Keratinocyte (primary cell): Measurements from ENCODE around the gene TAF10. TPM values are rescaled to one million over a fixed set of nuclear protein-coding genes. Genes with fewer than 3 reads are reported as not detected.

Experiments
- DNase-seq: peaks from one replicate; pipeline ENCODE4 v3.0.0-alpha.2; 2011; ENCODE audit warnings: low read depth, missing footprints, low spot score
- FAIRE-seq: peaks from 2 replicates; lab custom pipeline; 2011; peaks lifted over from hg19 to GRCh38; lab: Jason Lieb, UNC
- H2AFZ ChIP-seq: 2 replicates; pipeline ENCODE4 v1.6.0; 2012; ENCODE audit warnings: low read length, control low read depth, inconsistent platforms; ENCODE audit not compliant: control insufficient read depth
- H3K27ac ChIP-seq: 2 replicates; pipeline ENCODE4 v1.5.1; 2011; ENCODE audit warnings: low read length; ENCODE audit not compliant: control insufficient read depth, insufficient read depth
- H3K27me3 ChIP-seq: 3 replicates; pipeline ENCODE4 v1.6.0; 2011; ENCODE audit warnings: low read length; ENCODE audit not compliant: control insufficient read depth, insufficient read depth; ENCODE audit errors: extremely low read depth
- H3K36me3 ChIP-seq, 2 experiments: 2 replicates in 1 of 2; 3 replicates in 1 of 2; pipeline ENCODE4 v1.5.1; 2011; ENCODE audit warnings: low read length in 2 of 2, mild to moderate bottlenecking in 1 of 2; ENCODE audit not compliant: control insufficient read depth in 2 of 2, insufficient read depth in 2 of 2; ENCODE audit errors: extremely low read depth in 1 of 2
- H3K4me1 ChIP-seq: 3 replicates; pipeline ENCODE4 v1.5.1; 2011; ENCODE audit warnings: low read length; ENCODE audit not compliant: control insufficient read depth, insufficient read depth; ENCODE audit errors: extremely low read depth
- H3K4me2 ChIP-seq: 3 replicates; pipeline ENCODE4 v1.6.0; 2011; ENCODE audit warnings: low read depth, low read length; ENCODE audit not compliant: control insufficient read depth, insufficient read depth; ENCODE audit errors: extremely low read depth
- H3K4me3 ChIP-seq, 3 experiments: fragments of 200-600 bp in 1 of 3; sonication (generic) in 1 of 3; 2 replicates in 2 of 3; 3 replicates in 1 of 3; pipeline ENCODE4 v1.5.1; 2011 to 2016; ENCODE audit warnings: low read length in 3 of 3, mild to moderate bottlenecking in 3 of 3, control low read depth in 2 of 3, inconsistent platforms in 1 of 3, low read depth in 1 of 3, mixed read lengths in 1 of 3, mixed run types in 1 of 3, moderate library complexity in 1 of 3; ENCODE audit not compliant: control insufficient read depth in 2 of 3, insufficient read depth in 2 of 3; ENCODE audit errors: extremely low read depth in 1 of 3
- H3K79me2 ChIP-seq: 2 replicates; pipeline ENCODE4 v1.6.0; 2012; ENCODE audit warnings: low read length; ENCODE audit not compliant: control insufficient read depth, insufficient read depth
- H3K9ac ChIP-seq: 3 replicates; pipeline ENCODE4 v1.6.0; 2011; ENCODE audit warnings: low read length; ENCODE audit not compliant: control insufficient read depth, insufficient read depth; ENCODE audit errors: extremely low read depth
- H3K9me1 ChIP-seq: 3 replicates; pipeline ENCODE4 v1.6.0; 2011; ENCODE audit warnings: low read length; ENCODE audit not compliant: control insufficient read depth, insufficient read depth; ENCODE audit errors: extremely low read depth
- H3K9me3 ChIP-seq: 2 replicates; pipeline ENCODE4 v1.5.1; 2012; ENCODE audit warnings: low read depth, low read length; ENCODE audit not compliant: control insufficient read depth
- H4K20me1 ChIP-seq: 3 replicates; pipeline ENCODE4 v1.6.0; 2011; ENCODE audit warnings: low read length; ENCODE audit not compliant: control insufficient read depth, insufficient read depth; ENCODE audit errors: extremely low read depth
- EZH2 ChIP-seq: IDR thresholded peaks from one replicate; pipeline ENCODE4 v1.6.1; 2012; ENCODE audit warnings: inconsistent platforms, mild to moderate bottlenecking, low read length, moderate library complexity
- dilution Hi-C: fragments of 300-500 bp; cut with MboI; formaldehyde crosslinking; loops from one replicate; pipeline ENCODE4 v1.7.0; 2020; ENCODE audit warnings: low sequenced_read_pairs; ENCODE audit not compliant: extremely low pct_ligation_motif_present
- polyA plus RNA-seq, 5 experiments: library from polyadenylated mRNA; depleted of rRNA in 3 of 5; stranded (reverse) in 3 of 5; stranded (forward) in 1 of 5; unstranded in 1 of 5; fragments of >200 nt; gene quantifications; 1 replicate in 1 of 5; 2 replicates in 3 of 5; 3 replicates in 1 of 5; pipeline versions ENCODE4 v1.2.1 to v1.2.3, GENCODE V29; 2011 to 2012; ENCODE audit warnings: missing spikeins in 2 of 5, low read depth in 1 of 5, low replicate concordance in 1 of 5
- TF ChIP-seq, protein P1 (sequence below), 3 experiments: IDR thresholded peaks in 1 of 3; conservative IDR thresholded peaks in 1 of 3; optimal IDR thresholded peaks in 1 of 3; 2 replicates in 2 of 3; 3 replicates in 1 of 3; pipeline versions ENCODE3 to v1.5.1; 2011; ENCODE audit warnings: low read length in 3 of 3, mild to moderate bottlenecking in 3 of 3, moderate library complexity in 2 of 3, control low read depth in 1 of 3, inconsistent platforms in 1 of 3; ENCODE audit not compliant: insufficient read depth in 2 of 3; ENCODE audit errors: extremely low read depth in 1 of 3

The TAF10 gene
- polyA plus RNA-seq, 1 donor (not counting 4 experiments of a cell fraction or from before 2014, with no cell fraction given), result 165 TPM

GRCh38 chr11:6650980-6651379 is 39.0 kb upstream of the TAF10 start:
- TF ChIP-seq EZH2, result no peak
- TF ChIP-seq, protein P1, sequence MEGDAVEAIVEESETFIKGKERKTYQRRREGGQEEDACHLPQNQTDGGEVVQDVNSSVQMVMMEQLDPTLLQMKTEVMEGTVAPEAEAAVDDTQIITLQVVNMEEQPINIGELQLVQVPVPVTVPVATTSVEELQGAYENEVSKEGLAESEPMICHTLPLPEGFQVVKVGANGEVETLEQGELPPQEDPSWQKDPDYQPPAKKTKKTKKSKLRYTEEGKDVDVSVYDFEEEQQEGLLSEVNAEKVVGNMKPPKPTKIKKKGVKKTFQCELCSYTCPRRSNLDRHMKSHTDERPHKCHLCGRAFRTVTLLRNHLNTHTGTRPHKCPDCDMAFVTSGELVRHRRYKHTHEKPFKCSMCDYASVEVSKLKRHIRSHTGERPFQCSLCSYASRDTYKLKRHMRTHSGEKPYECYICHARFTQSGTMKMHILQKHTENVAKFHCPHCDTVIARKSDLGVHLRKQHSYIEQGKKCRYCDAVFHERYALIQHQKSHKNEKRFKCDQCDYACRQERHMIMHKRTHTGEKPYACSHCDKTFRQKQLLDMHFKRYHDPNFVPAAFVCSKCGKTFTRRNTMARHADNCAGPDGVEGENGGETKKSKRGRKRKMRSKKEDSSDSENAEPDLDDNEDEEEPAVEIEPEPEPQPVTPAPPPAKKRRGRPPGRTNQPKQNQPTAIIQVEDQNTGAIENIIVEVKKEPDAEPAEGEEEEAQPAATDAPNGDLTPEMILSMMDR (optimal IDR thresholded peaks at IDR 0.05 in 1 of 3, IDR thresholded peaks at IDR 0.05 in 1 of 3, conservative IDR thresholded peaks at IDR 0.05 in 1 of 3; ENCODE audit: extremely low read depth in 1 of 3, insufficient read depth in 2 of 3, low read length in 3 of 3), result no peak
- no peak for DNase-seq
- Histone ChIP-seq H4K20me1 (no peaks in the 10 kb centered on the region), H2AFZ (no peak overlapping the region), H3K9ac (no peak overlapping the region), H3K36me3 (no peaks in the 10 kb centered on the region), H3K9me3 (no peaks in the 10 kb centered on the region), H3K27me3 (peaks cover 48% of the 10 kb centered on the region), H3K4me1 (no peaks in the 10 kb centered on the region), H3K4me3 (no peak overlapping the region), H3K79me2 (no peaks in the 10 kb centered on the region), H3K27ac (no peak overlapping the region), H3K9me1 (no peaks in the 10 kb centered on the region), H3K4me2 (no peak overlapping the region)
- dilution Hi-C loops, result no loop called here
- FAIRE-seq, result no peak

DNA sequence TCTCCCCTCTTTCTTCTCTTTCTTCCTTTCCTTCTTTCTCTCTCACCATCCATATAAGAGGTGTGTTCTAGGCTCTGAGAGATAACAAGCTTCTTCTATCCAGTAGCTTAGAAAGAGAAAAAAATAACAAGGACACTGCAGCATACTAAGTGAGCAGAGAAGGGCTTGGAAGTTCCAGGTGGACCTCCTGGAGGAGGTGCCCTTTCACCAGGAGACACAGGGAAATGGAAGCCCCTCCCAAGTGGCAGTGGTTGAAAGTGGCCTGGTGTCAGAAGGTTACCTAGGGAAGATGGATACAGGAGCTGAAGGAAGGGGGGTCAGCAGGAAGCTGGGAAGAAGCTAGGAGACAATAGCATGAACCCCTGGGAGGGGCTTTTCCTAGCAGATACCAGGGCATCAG is 38.1 kb upstream of the TAF10 start:
- H3K4me1 ChIP-seq, result no peaks in the 10 kb centered on the region
- no peak overlapping the region for H3K9ac ChIP-seq
- no peaks in the 10 kb centered on the region for H3K36me3 ChIP-seq
- DNase-seq (no peak), FAIRE-seq (no peak)
- no peak overlapping the region for H3K4me2 ChIP-seq
- no peaks in the 10 kb centered on the region for H3K9me1 ChIP-seq
- TF ChIP-seq, protein P1 (optimal IDR thresholded peaks at IDR 0.05 in 1 of 3, IDR thresholded peaks at IDR 0.05 in 1 of 3, conservative IDR thresholded peaks at IDR 0.05 in 1 of 3; ENCODE audit: extremely low read depth in 1 of 3, insufficient read depth in 2 of 3, low read length in 3 of 3), result no peak
- TF ChIP-seq EZH2, result no peak
- no peaks in the 10 kb centered on the region for H4K20me1 ChIP-seq
- no peak overlapping the region for H3K27ac ChIP-seq
- peaks cover 44% of the 10 kb centered on the region for H3K27me3 ChIP-seq
- no peaks in the 10 kb centered on the region for H3K79me2 ChIP-seq
- no peak overlapping the region for H2AFZ ChIP-seq
- dilution Hi-C loops, result no loop called here
- no peaks in the 10 kb centered on the region for H3K9me3 ChIP-seq
- H3K4me3 ChIP-seq, result no peak overlapping the region
